ENCODE results near the gene NCKAP5L. TPM values are rescaled to one million over a fixed set of nuclear protein-coding genes. Genes with fewer than 3 reads are reported as not detected.

NCKAP5L gene
- total and polyA plus RNA-seq, 9 of the 15 experiments (the other 6 are each of a cell fraction or from before 2014, with no cell fraction given) = 0.01 to 14.4 (median 3.7) TPM

DNA sequence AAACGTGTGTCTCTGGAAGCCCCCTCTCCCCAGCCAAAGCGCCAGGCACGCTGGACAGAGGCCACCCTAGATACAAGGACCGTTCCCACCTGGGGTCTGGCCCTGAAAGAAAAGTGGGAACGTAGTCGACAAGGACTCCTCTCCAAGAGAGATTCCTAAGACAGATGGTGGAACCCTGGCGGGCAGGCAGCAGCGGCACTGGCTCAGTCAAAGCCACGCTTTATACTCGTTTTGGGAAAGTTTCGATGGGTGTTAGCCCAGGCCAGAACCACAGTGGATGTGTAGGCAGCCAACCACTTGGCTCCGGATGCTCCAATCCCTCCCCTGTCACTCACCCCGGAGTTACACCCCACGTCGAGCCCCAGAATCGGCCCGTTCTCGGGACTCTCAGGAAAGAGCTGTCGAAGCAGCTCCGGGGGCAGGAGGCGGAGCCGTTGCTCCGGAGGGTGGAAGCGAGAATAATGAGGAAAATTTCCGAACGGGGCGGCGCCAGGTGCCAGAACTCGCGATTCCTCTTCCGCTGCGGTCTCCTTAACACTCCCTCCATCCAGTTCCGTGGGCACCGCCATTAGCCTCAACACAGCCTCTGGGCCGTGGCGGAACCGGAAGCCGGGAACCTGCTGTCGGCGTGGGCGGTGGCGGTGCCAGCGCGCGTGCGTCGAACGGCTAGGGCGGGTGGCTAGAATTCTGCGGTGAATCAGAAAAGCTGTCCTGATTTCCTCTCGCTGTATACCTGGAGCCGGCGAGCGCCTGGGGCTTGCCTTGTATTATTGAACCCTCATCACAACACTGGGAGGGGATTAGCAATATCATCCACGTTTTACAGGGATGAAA, 14.5 kb upstream of the NCKAP5L start, which contains the start of gene BCDIN3D (continued):
- TF ChIP-seq, protein P1, sequence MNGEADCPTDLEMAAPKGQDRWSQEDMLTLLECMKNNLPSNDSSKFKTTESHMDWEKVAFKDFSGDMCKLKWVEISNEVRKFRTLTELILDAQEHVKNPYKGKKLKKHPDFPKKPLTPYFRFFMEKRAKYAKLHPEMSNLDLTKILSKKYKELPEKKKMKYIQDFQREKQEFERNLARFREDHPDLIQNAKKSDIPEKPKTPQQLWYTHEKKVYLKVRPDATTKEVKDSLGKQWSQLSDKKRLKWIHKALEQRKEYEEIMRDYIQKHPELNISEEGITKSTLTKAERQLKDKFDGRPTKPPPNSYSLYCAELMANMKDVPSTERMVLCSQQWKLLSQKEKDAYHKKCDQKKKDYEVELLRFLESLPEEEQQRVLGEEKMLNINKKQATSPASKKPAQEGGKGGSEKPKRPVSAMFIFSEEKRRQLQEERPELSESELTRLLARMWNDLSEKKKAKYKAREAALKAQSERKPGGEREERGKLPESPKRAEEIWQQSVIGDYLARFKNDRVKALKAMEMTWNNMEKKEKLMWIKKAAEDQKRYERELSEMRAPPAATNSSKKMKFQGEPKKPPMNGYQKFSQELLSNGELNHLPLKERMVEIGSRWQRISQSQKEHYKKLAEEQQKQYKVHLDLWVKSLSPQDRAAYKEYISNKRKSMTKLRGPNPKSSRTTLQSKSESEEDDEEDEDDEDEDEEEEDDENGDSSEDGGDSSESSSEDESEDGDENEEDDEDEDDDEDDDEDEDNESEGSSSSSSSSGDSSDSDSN (IDR thresholded peaks at IDR 0.05; ENCODE audit: borderline replicate concordance in 1 of 2, low read depth in 2 of 2, low read length in 2 of 2) = 0 out of 4 replicates have a peak, but pooled peaks have one; percentile 17 to 21
- TF ChIP-seq KLF6 (CRISPR knock-in tag; IDR thresholded peaks at IDR 0.05; ENCODE audit: borderline replicate concordance) = peak; percentile 18; the same call in 1 of the 2 replicates
- peak; percentile 70; the same call in 1 of the 2 replicates for TF ChIP-seq ZBED1 (IDR thresholded peaks at IDR 0.05)
- peak; percentile 54; the same call in 1 of the 2 replicates for TF ChIP-seq NCOA6 (IDR thresholded peaks at IDR 0.05)
- peak; percentile 84 for TF ChIP-seq ELF1 (tag; IDR thresholded peaks at IDR 0.05)
- TF ChIP-seq, protein P2, sequence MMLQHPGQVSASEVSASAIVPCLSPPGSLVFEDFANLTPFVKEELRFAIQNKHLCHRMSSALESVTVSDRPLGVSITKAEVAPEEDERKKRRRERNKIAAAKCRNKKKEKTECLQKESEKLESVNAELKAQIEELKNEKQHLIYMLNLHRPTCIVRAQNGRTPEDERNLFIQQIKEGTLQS (IDR thresholded peaks at IDR 0.05) = no peak
- TF ChIP-seq, protein P2 (CRISPR knock-in tag; conservative IDR thresholded peaks at IDR 0.05) = peak; percentile 50; the same call in 1 of the 2 replicates
- peak; percentile 73 for TF ChIP-seq NFRKB (IDR thresholded peaks at IDR 0.05; ENCODE audit: low read depth)
- peak; percentile 83 for TF ChIP-seq POLR2B (IDR thresholded peaks at IDR 0.05; ENCODE audit: low read depth, partially characterized antibody)
- 0 out of 2 replicates have a peak, but pooled peaks have one; percentile 25 for TF ChIP-seq ZNF175 (CRISPR knock-in tag; IDR thresholded peaks at IDR 0.05; ENCODE audit: low read depth)
- TF ChIP-seq YY1 (IDR thresholded peaks at IDR 0.05; ENCODE audit: borderline replicate concordance in 1 of 3, control insufficient read depth in 1 of 3, extremely low read depth in 1 of 3, insufficient read depth in 3 of 3, insufficient read length in 1 of 3, insufficient replicate concordance in 2 of 3, low read depth in 1 of 3, low read length in 2 of 3) = peak; percentile 72 to 96 (median 91)
- peak; percentile 91 to 93 for TF ChIP-seq NRF1 (conservative IDR thresholded peaks at IDR 0.05 in 1 of 2, IDR thresholded peaks at IDR 0.05 in 1 of 2)
- TF ChIP-seq GABPB1 (CRISPR knock-in tag; IDR thresholded peaks at IDR 0.05) = peak; percentile 91
- TF ChIP-seq ZHX1 (conservative IDR thresholded peaks at IDR 0.05; ENCODE audit: low read length) = 0 out of 2 replicates have a peak, but pooled peaks have one; percentile 27
- no peak for TF ChIP-seq MXI1 (IDR thresholded peaks at IDR 0.05; ENCODE audit: low read depth, low read length)
- peak; percentile 66; the same call in 1 of the 2 replicates for TF ChIP-seq CTBP1 (IDR thresholded peaks at IDR 0.05; ENCODE audit: borderline replicate concordance)
- no peak for TF ChIP-seq ZNF507 (tag; conservative IDR thresholded peaks at IDR 0.05)
- TF ChIP-seq PHF20 (IDR thresholded peaks at IDR 0.05; ENCODE audit: partially characterized antibody) = peak; percentile 77

Data from K562 (cell line).